ENCODE results near the gene PTPRR. TPM values are rescaled to one million over a fixed set of nuclear protein-coding genes. Genes with fewer than 3 reads are reported as not detected.

The PTPRR gene
- total and polyA plus RNA-seq, 2 of the 13 experiments (the other 11 are each of a cell fraction or from before 2014, with no cell fraction given) = not detected

- no peaks in the 10 kb centered on the region for H4K20me1 ChIP-seq (ENCODE audit: insufficient read depth, low read length)
- ChIA-PET POLR2A (no interaction called here), CTCF (ENCODE audit: low intra/inter-chr PET ratio, low total read pairs) (no interaction called here)
- no peak overlapping the region for H3K4me3 ChIP-seq (replicated peaks in 1 of 3; ENCODE audit: insufficient read depth in 1 of 3, low read depth in 2 of 3, low read length in 3 of 3)
- in situ Hi-C loops (cut with HindIII; ENCODE audit: extremely low pct_ligation_motif_present, low pct_unique_long_range_greater_than_20kb) = no loop called here
- H3K27ac ChIP-seq (ENCODE audit: extremely low read length, insufficient read depth, low read length) = no peak overlapping the region
- H3K9me3 ChIP-seq (ENCODE audit: low read length) = no peaks in the 10 kb centered on the region
- WGBS (ENCODE audit: low lambda C conversion rate) = 1% methylated on average over 5 of the region's 5 CpGs
- FAIRE-seq (no peak), ATAC-seq (no peak), DNase-seq (ENCODE audit: low spot score) (no peak)
- H3K4me2 ChIP-seq (ENCODE audit: low read depth, low read length) = no peak overlapping the region
- H3K36me3 ChIP-seq (replicated peaks in 1 of 2; ENCODE audit: control insufficient read depth in 1 of 2, insufficient read depth in 2 of 2, low read length in 2 of 2) = no peaks in the 10 kb centered on the region
- BruUV-seq (replicated peaks) = no TSS peak
- peaks cover 0 to 12% of the 10 kb centered on the region in 2 experiments; a peak in 2 of 5 replicates for H3K27me3 ChIP-seq (ENCODE audit: control insufficient read depth in 1 of 2, insufficient read depth in 2 of 2, low read length in 2 of 2)
- H3K9ac ChIP-seq (ENCODE audit: insufficient read depth, low read depth, low read length) = no peak overlapping the region
- no peaks in the 10 kb centered on the region for H3K4me1 ChIP-seq (ENCODE audit: insufficient read depth, low read length)
- no peaks in the 10 kb centered on the region for H3K79me2 ChIP-seq (ENCODE audit: insufficient read depth, low read length)
- intact Hi-C loops (cut with micrococcal nuclease; ENCODE audit: unreplicated experiment) = no loop called here
- no peak overlapping the region for H2AFZ ChIP-seq (ENCODE audit: low read length)
- TF ChIP-seq RNF219 (CRISPR knock-in tag; IDR thresholded peaks at IDR 0.05) = no peak
- no peak for TF ChIP-seq NFRKB (IDR thresholded peaks at IDR 0.05)
- TF ChIP-seq ZNF776 (CRISPR knock-in tag; IDR thresholded peaks at IDR 0.05) = no peak
- TF ChIP-seq, protein P1, sequence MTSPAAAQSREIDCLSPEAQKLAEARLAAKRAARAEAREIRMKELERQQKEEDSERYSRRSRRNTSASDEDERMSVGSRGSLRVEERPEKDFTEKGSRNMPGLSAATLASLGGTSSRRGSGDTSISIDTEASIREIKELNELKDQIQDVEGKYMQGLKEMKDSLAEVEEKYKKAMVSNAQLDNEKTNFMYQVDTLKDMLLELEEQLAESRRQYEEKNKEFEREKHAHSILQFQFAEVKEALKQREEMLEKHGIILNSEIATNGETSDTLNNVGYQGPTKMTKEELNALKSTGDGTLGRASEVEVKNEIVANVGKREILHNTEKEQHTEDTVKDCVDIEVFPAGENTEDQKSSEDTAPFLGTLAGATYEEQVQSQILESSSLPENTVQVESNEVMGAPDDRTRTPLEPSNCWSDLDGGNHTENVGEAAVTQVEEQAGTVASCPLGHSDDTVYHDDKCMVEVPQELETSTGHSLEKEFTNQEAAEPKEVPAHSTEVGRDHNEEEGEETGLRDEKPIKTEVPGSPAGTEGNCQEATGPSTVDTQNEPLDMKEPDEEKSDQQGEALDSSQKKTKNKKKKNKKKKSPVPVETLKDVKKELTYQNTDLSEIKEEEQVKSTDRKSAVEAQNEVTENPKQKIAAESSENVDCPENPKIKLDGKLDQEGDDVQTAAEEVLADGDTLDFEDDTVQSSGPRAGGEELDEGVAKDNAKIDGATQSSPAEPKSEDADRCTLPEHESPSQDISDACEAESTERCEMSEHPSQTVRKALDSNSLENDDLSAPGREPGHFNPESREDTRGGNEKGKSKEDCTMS (CRISPR knock-in tag; conservative IDR thresholded peaks at IDR 0.05) = no peak
These were observed 305.2 kb downstream of the PTPRR start for GRCh38 chr12:70615174-70615866.

Data from HepG2 (cell line).